HG03432 (cell line): Measurements from ENCODE around the gene NUP37.
"Not testable (repeated sequence)": the region's sequence is repeated elsewhere in the genome, so short reads cannot be mapped to it uniquely, and the experiment has no call there.

Experiments
- ATAC-seq: cut with Tn5 transposase; IDR thresholded peaks from one replicate; pipeline ENCODE4 v1.9.1; 2021; ENCODE audit warnings: mild to moderate bottlenecking, moderate library complexity; ENCODE audit not compliant: unreplicated experiment

NUP37 gene, protein sequence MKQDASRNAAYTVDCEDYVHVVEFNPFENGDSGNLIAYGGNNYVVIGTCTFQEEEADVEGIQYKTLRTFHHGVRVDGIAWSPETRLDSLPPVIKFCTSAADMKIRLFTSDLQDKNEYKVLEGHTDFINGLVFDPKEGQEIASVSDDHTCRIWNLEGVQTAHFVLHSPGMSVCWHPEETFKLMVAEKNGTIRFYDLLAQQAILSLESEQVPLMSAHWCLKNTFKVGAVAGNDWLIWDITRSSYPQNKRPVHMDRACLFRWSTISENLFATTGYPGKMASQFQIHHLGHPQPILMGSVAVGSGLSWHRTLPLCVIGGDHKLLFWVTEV

GRCh38 chr12:102119674-102120563 is at the start of gene NUP37, which contains the start of gene PARPBP:
NUP37 (minus strand) TSS chr12:102120114; CDS start chr12:102118518, 1,596 bp downstream.
PARPBP (plus strand) TSS chr12:102120183; CDS start chr12:102123889, 3,706 bp downstream.
- peak; percentile 99 for ATAC-seq

GRCh38 chr12:102167821-102168604 is 48.1 kb upstream of the NUP37 start:
- peak; percentile 82 for ATAC-seq

GRCh38 chr12:102163383-102163782 is 43.5 kb upstream of the NUP37 start:
- ATAC-seq = no peak

DNA sequence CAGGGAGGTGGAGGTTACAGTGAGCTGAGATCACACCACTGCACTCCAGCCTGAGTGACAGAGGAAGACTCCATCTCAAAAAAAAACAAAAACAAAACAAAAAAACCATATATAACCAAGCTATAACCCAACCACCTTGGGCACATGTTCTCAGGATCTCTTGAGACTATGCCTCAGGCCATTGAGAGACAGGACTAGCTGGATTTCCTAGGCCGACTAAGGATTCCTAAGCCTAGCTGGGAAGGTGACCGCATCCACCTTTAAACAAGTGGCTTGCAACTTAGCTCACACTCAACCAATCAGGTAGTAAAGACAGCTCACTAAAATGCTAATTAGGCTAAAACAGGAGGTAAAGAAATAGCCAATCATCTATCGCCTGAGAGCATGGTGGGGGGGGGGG is 35.3 kb upstream of the NUP37 start:
- ATAC-seq = not testable (repeated sequence)

DNA sequence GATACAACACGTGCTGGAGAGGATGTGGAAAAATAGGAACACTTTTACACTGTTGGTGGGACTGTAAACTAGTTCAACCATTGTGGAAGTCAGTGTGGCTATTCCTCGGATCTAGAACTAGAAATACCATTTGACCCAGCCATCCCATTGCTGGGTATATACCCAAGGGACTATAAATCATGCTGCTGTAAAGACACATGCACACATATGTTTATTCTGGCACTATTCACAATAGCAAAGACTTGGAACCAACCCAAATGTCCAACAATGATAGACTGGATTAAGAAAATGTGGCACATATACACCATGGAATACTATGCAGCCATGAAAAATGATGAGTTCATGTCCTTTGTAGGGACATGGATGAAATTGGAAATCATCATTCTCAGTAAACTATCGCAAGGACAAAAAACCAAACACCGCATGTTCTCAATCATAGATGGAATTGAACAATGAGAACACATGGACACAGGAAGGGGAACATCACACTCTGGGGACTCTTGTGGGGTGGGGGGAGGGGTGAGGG is 27.2 kb upstream of the NUP37 start:
- ATAC-seq = not testable (repeated sequence)

DNA sequence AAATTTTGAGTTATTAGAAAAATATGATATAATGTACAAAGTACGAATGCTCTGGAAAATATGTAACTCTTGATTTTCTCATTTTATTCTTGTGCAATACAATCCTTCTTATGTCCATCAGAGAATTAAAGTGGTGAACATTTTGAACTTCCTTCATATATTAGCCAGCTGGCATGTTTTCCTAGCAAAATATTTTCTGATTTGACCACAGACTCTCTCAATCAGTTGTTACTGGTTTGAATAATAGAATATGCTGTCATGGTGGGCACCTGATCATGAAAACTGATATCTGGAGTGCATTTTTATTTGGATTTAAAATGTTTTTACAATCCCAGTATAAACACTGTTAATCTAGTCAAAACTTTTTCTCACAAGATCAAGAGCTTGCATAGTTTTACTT is 24.3 kb upstream of the NUP37 start:
- ATAC-seq = no peak

- not testable (repeated sequence) for ATAC-seq
These were observed 23.0 kb upstream of the NUP37 start for GRCh38 chr12:102142866-102143373.

GRCh38 chr12:102137619-102138018 is 17.7 kb upstream of the NUP37 start:
- not testable (repeated sequence) for ATAC-seq

GRCh38 chr12:102131442-102131841 is 11.5 kb upstream of the NUP37 start:
- ATAC-seq = not testable (repeated sequence)

DNA sequence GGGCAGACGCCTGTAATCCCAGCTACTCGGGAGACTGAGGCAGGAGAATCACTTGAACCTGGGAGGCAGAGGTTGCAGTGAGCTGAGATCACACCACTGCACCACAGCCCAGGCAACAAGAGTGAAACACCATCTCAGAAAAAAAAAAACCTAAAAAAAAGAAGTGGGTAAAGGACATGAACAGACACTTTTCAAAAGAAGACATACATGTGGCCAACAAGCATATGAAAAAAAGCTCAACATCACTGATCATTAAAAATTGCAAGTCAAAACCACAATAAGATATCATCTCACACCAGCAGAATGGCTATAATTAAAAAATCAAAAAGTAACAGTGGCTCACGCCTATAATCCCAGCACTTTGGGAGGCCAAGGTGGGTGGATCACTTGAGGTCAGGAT is 10.8 kb upstream of the NUP37 start:
- not testable (repeated sequence) for ATAC-seq

DNA sequence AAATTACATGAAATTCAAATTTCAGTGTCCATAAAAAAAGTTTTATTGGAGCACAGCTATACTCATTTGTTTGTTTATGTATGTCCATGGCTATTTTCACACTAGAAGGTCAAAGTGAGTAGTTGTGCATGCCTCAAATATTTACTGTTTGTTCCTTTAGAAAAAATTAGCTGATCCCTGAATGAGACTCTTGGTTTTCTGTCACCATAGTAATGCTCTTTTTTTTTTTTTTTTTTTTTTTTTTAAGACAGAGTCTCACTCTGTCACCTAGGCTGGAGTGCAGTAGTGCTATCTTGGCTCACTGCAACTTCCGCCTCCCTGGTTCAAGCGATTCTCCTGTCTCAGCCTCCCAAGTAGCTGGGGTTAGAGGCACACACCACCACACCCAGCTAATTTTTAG is 1.4 kb upstream of the NUP37 start:
- not testable (repeated sequence) for ATAC-seq

GRCh38 chr12:102120886-102121285 is 972 bp upstream of the NUP37 start:
- no peak for ATAC-seq

GRCh38 chr12:102120564-102120873 is 605 bp upstream of the NUP37 start:
- ATAC-seq = no peak

DNA sequence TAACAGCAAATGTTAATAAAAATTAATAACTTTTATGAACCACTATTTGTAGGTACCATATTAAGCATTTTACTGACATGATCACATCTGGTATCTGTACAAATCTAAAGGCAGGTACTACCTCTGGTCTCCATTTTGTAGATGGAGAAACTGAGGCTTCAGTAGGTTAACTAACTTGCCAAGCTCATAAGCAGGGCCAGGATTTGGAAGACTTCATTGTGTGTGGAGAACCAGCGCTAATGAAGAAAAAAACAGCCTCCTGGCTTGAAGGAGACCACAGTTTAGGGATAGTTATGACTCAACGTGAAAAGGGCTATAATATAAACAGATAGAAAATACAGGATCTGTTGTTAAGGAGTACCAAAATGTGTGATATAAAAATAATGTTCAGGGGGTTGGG is 1.0 kb downstream of the NUP37 start:
- no peak for ATAC-seq

- no peak for ATAC-seq
These were observed 3.5 kb downstream of the NUP37 start for GRCh38 chr12:102116392-102116791.

- no peak for ATAC-seq
These were observed 5.7 kb downstream of the NUP37 start for GRCh38 chr12:102114212-102114611.

GRCh38 chr12:102110782-102111181 is 9.1 kb downstream of the NUP37 start:
- no peak for ATAC-seq

DNA sequence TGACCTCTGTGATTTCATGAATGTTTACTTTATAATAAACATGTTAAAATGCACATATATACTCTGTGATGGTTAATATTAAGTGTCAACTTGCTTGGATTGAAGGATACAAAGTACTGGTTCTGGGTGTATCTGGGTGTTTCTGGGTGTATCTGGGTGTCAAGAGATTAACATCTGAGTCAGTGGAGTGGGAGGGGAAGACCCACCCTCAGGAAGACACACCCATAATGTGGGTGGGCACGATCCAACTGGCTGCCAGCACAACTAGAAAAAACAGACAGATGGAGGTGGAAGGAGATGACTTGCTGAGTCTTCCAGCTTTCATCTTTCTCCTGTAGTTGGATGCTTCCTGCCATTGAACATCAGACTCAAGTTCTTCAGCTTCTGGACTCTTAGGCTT is 11.9 kb downstream of the NUP37 start:
- no peak for ATAC-seq

- ATAC-seq = no peak
These were observed 13.0 kb downstream of the NUP37 start for GRCh38 chr12:102106905-102107304.

GRCh38 chr12:102096855-102097254 is 23.1 kb downstream of the NUP37 start:
- ATAC-seq = no peak
